ENCODE measurements around the gene MS4A5.

DNA sequence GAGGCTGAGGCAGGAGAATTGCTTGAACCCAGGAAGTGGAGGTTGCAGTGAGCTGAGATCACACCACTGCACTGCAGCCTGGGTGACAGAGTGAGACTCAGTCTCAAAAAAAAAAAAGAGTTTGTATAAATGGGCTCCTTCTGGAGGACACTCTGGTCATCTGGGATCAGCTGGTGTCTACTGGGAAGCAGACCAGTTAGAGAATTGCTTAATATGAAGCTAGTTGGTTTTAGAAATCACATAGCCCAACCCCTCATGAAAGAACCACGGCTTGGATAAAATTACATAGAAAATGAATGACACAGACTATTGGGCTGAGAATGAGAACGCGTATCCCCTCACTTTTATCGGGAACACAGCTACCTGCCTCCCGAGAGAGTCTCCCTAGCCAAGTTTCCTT is 36.4 kb upstream of the MS4A5 start:
- TF ChIP-seq CTCF (IDR thresholded peaks at IDR 0.05) (no peak), POLR2AphosphoS5 (IDR thresholded peaks at IDR 0.05) (no peak), POLR2A (IDR thresholded peaks at IDR 0.05) (no peak)

All from transverse colon (tissue), 4 donors.